ENCODE measurements around the gene ZNF75A.

The ZNF75A gene

GRCh38 chr16:3289998-3290673 lies 15.2 kb upstream of the ZNF75A start:
- DNase-seq, result no peak

GRCh38 chr16:3292604-3293003 lies 12.7 kb upstream of the ZNF75A start:
- no peak for DNase-seq

GRCh38 chr16:3295209-3295608 lies 10.1 kb upstream of the ZNF75A start:
- DNase-seq, result no peak

- no peak for DNase-seq
Observed at GRCh38 chr16:3295783-3296182, 9.5 kb upstream of the ZNF75A start.

- DNase-seq, result no peak
Observed at GRCh38 chr16:3304370-3304769, 927 bp upstream of the ZNF75A start.

- no peak for DNase-seq
Observed at GRCh38 chr16:3306078-3306477, 781 bp downstream of the ZNF75A start.

GRCh38 chr16:3311496-3311895 lies 6.2 kb downstream of the ZNF75A start:
- DNase-seq, result no peak

GRCh38 chr16:3317315-3317999 lies 12.2 kb downstream of the ZNF75A start:
- no peak for DNase-seq

- no peak for DNase-seq
Observed at GRCh38 chr16:3321816-3322215, 16.5 kb downstream of the ZNF75A start.

- DNase-seq, result no peak
Observed at GRCh38 chr16:3327514-3327913, 22.2 kb downstream of the ZNF75A start.

GRCh38 chr16:3328104-3328503 lies 22.8 kb downstream of the ZNF75A start:
- no peak for DNase-seq

- no peak for DNase-seq
Observed at GRCh38 chr16:3328643-3329042, 23.3 kb downstream of the ZNF75A start.

- no peak for DNase-seq
Observed at GRCh38 chr16:3346041-3346440, 40.7 kb downstream of the ZNF75A start.

GRCh38 chr16:3347586-3347985 lies 42.3 kb downstream of the ZNF75A start:
- no peak for DNase-seq

- no peak for DNase-seq
Observed at GRCh38 chr16:3348547-3349167, 43.4 kb downstream of the ZNF75A start.

- no peak for DNase-seq
Observed at GRCh38 chr16:3349175-3349574, 43.9 kb downstream of the ZNF75A start.

GRCh38 chr16:3355589-3355988 lies 50.3 kb downstream of the ZNF75A start, which contains the start of gene OR2C1:
TSS of gene OR2C1 (plus strand) at chr16:3355889. CDS start at chr16:3355941, 52 bp downstream.
- DNase-seq, result no peak

- no peak for DNase-seq
Observed at GRCh38 chr16:3356118-3356517, 50.8 kb downstream of the ZNF75A start.

- DNase-seq, result no peak
Observed at GRCh38 chr16:3358871-3359270, 53.6 kb downstream of the ZNF75A start.

- no peak for DNase-seq
Observed at GRCh38 chr16:3362931-3363330, 57.6 kb downstream of the ZNF75A start.

GRCh38 chr16:3363793-3364192 lies 58.5 kb downstream of the ZNF75A start:
- DNase-seq, result no peak

- DNase-seq, result peak; percentile 83
Observed at GRCh38 chr16:3364774-3365427, 59.6 kb downstream of the ZNF75A start.
